ENCODE data around the gene RNF223. TPM values are rescaled to one million over a fixed set of nuclear protein-coding genes. Genes with fewer than 3 reads are reported as not detected.

Gene RNF223
- total and polyA plus RNA-seq, 2 of the 13 experiments (the other 11 are each of a cell fraction or from before 2014, with no cell fraction given) = 0.03 TPM; not detected in 1

- no peak for TF ChIP-seq ZBED4 (CRISPR knock-in tag; IDR thresholded peaks at IDR 0.05; ENCODE audit: borderline replicate concordance)
- peak; percentile 71; the same call in 1 of the 2 replicates for TF ChIP-seq MYPOP (CRISPR knock-in tag; IDR thresholded peaks at IDR 0.05)
- no peak for TF ChIP-seq ZKSCAN8 (CRISPR knock-in tag; IDR thresholded peaks at IDR 0.05; ENCODE audit: borderline replicate concordance)
- TF ChIP-seq ZNF281 (CRISPR knock-in tag; IDR thresholded peaks at IDR 0.05; ENCODE audit: borderline replicate concordance) = peak; percentile 42; the same call in 1 of the 2 replicates
- TF ChIP-seq ZC3H13 (CRISPR knock-in tag; IDR thresholded peaks at IDR 0.05) = no peak; the same call in 1 of the 2 replicates
- TF ChIP-seq SUZ12 (IDR thresholded peaks at IDR 0.05; ENCODE audit: low read depth, low read length) = no peak
- peak; percentile 87; the same call in 1 of the 2 replicates for TF ChIP-seq HDAC1 (CRISPR knock-in tag; IDR thresholded peaks at IDR 0.05)
- TF ChIP-seq SIX1 (CRISPR knock-in tag; IDR thresholded peaks at IDR 0.05; ENCODE audit: borderline replicate concordance) = no peak
- no peak for TF ChIP-seq ZNF713 (CRISPR knock-in tag; IDR thresholded peaks at IDR 0.05)
- TF ChIP-seq POLR2AphosphoS5 (IDR thresholded peaks at IDR 0.05; ENCODE audit: low read depth, low read length) = peak; percentile 45
- peak; percentile 23; the same call in 1 of the 2 replicates for TF ChIP-seq IRF9 (CRISPR knock-in tag; IDR thresholded peaks at IDR 0.05; ENCODE audit: borderline replicate concordance)
- no peak for TF ChIP-seq EHMT2 (IDR thresholded peaks at IDR 0.05; ENCODE audit: borderline replicate concordance, low read depth, low read length)
- peak; percentile 86 for TF ChIP-seq HIC2 (CRISPR knock-in tag; IDR thresholded peaks at IDR 0.05; ENCODE audit: low read depth)
- peak; percentile 49; the same call in 1 of the 2 replicates for TF ChIP-seq TFDP1 (CRISPR knock-in tag; IDR thresholded peaks at IDR 0.05; ENCODE audit: borderline replicate concordance)
- TF ChIP-seq ZNF350 (CRISPR knock-in tag; IDR thresholded peaks at IDR 0.05; ENCODE audit: borderline replicate concordance, low read depth) = peak; percentile 60; the same call in 1 of the 2 replicates
These were observed 9.9 kb downstream of the RNF223 start (continued) for GRCh38 chr1:1063945-1064831.

Measured in HepG2 (cell line).